T-helper 17 cell (primary cell): ENCODE results near the gene SEMA5A. TPM values are rescaled to one million over a fixed set of nuclear protein-coding genes. Genes with fewer than 3 reads are reported as not detected.

Experiments used
- ATAC-seq: fragments of 150-1000 bp; cut with Tn5 transposase; 2 replicates; pipeline ENCODE4 v1.10.0; 2021; ENCODE audit warnings: mild to moderate bottlenecking, moderate library complexity
- DNase-seq, 3 donors: peaks; one replicate each; pipeline versions ENCODE4 v3.0.0 to v3.0.0-alpha.2; 2020 to 2021
- H3K9me3 ChIP-seq: one replicate; pipeline ENCODE4 v1.7.0; 2013; ENCODE audit warnings: low read length, mild to moderate bottlenecking; ENCODE audit not compliant: control insufficient read depth, poor library complexity, severe bottlenecking
- H3K27ac Mint-ChIP-seq: one replicate; pipeline ENCODE4 v1.8.0; 2022; ENCODE audit warnings: mild to moderate bottlenecking, moderate library complexity, mixed read lengths
- H3K27me3 Mint-ChIP-seq: one replicate; pipeline ENCODE4 v1.8.0; 2022; ENCODE audit warnings: mixed read lengths
- H3K36me3 Mint-ChIP-seq: one replicate; pipeline ENCODE4 v1.8.0; 2022; ENCODE audit warnings: low read depth, mixed read lengths
- H3K4me1 Mint-ChIP-seq: one replicate; pipeline ENCODE4 v1.8.0; 2022; ENCODE audit warnings: mild to moderate bottlenecking, mixed read lengths
- H3K4me3 Mint-ChIP-seq: one replicate; pipeline ENCODE4 v1.8.0; 2022; ENCODE audit warnings: mild to moderate bottlenecking, moderate library complexity, mixed read lengths
- total RNA-seq, 4 donors: library from RNA in 2 of 4; stranded (reverse) in 2 of 4; gene quantifications; one replicate each; pipeline ENCODE4 v1.2.3 and lab custom pipeline; 2022 to 2026

SEMA5A gene
- total RNA-seq, 2 donors from 2014 or later = 0.75 to 0.94 TPM

DNA sequence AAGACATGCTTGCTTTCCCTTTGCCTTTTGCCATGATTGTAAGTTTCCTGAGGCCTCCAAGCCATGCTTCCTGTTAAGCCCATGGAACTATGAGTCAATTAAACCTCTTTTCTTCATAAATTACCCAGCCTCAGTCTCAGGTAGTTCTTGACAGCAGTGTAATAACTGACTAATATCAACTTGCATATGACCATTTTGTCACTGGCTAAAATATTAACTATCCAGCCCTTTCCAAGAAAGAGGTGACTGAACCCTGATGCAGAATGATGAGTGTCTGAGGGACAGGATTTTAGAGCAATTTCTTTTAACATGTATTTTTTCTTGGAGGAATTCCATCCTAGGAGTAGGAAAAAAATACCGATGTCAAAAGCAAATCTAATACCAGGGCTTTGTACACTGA is 266.1 kb downstream of the SEMA5A start:
- Mint-ChIP-seq H3K27me3 (no peaks in the 10 kb centered on the region), H3K4me1 (no peaks in the 10 kb centered on the region), H3K4me3 (no peak overlapping the region), H3K27ac (no peak overlapping the region), H3K36me3 (no peaks in the 10 kb centered on the region)
- ATAC-seq (no peak), DNase-seq (no peak)
- H3K9me3 ChIP-seq = peaks cover 3% of the 10 kb centered on the region

GRCh38 chr5:9278921-9279603 is 266.8 kb downstream of the SEMA5A start:
- Mint-ChIP-seq H3K36me3 (no peaks in the 10 kb centered on the region), H3K27me3 (no peaks in the 10 kb centered on the region), H3K4me3 (no peak overlapping the region), H3K27ac (no peak overlapping the region), H3K4me1 (no peaks in the 10 kb centered on the region)
- ATAC-seq (no peak), DNase-seq (no peak)
- H3K9me3 ChIP-seq = peaks cover 3% of the 10 kb centered on the region

DNA sequence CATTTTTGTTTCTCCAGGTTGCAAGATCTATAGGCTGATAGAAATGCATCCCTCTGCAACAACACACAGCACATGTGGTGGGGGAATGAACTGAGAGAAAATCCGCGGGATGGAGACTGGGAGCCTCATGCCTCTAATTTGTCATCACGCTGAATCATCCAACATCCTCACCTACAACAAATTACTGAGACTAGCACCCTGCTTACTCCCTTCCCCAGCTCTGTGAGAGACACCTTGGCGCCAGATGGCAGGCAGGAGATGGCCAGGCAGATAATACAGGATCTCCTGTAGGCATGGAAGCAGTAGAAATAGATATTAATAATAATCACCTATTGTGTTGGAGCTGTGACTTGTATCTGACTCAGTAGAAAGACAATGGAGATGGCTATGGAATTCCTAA is 276.9 kb downstream of the SEMA5A start:
- H3K4me3 Mint-ChIP-seq = no peak overlapping the region
- ATAC-seq (no peak), DNase-seq (no peak)
- no peaks in the 10 kb centered on the region for H3K9me3 ChIP-seq
- H3K4me1 Mint-ChIP-seq = no peaks in the 10 kb centered on the region
- no peaks in the 10 kb centered on the region for H3K27me3 Mint-ChIP-seq
- no peak overlapping the region for H3K27ac Mint-ChIP-seq
- no peaks in the 10 kb centered on the region for H3K36me3 Mint-ChIP-seq

DNA sequence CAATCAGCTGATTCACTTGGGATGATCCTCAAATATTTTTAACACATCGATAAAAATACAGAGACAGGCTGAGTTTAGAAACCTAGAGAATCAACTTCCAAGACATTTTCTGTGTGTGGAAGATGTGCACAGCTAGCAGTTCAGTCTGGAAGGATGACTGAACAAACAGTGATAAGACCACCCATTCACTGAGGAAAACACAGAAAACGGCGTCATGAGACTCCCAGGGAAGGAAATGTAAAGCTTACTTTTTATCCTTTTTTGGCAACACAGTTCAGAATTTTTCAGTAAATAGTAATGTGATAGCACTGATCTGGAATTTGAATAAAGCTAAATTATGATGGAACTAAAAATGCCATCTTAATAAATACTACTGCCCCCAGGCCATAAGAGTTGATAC is 277.6 kb downstream of the SEMA5A start:
- H3K36me3 Mint-ChIP-seq = no peaks in the 10 kb centered on the region

GRCh38 chr5:9265441-9266287 is 280.2 kb downstream of the SEMA5A start:
- H3K4me1 Mint-ChIP-seq = no peaks in the 10 kb centered on the region
- no peak overlapping the region for H3K4me3 Mint-ChIP-seq
- no peak for DNase-seq
- no peak for ATAC-seq
- no peak overlapping the region for H3K27ac Mint-ChIP-seq
- H3K36me3 Mint-ChIP-seq = no peaks in the 10 kb centered on the region
- H3K9me3 ChIP-seq = no peaks in the 10 kb centered on the region
- H3K27me3 Mint-ChIP-seq = no peaks in the 10 kb centered on the region

More for the DNA sequence above, 277.6 kb downstream of the SEMA5A start:
- ATAC-seq (no peak), DNase-seq (no peak)
- H3K9me3 ChIP-seq = no peaks in the 10 kb centered on the region
- H3K4me3 Mint-ChIP-seq = no peak overlapping the region
- no peaks in the 10 kb centered on the region for H3K4me1 Mint-ChIP-seq
- no peaks in the 10 kb centered on the region for H3K27me3 Mint-ChIP-seq
- no peak overlapping the region for H3K27ac Mint-ChIP-seq

- DNase-seq (no peak), ATAC-seq (no peak)
- Mint-ChIP-seq H3K27ac (no peak overlapping the region), H3K36me3 (no peaks in the 10 kb centered on the region), H3K4me1 (no peaks in the 10 kb centered on the region), H3K27me3 (no peaks in the 10 kb centered on the region), H3K4me3 (no peak overlapping the region)
- H3K9me3 ChIP-seq = no peaks in the 10 kb centered on the region
Observed at GRCh38 chr5:9264301-9264700, 281.6 kb downstream of the SEMA5A start.

- Mint-ChIP-seq H3K4me1 (no peaks in the 10 kb centered on the region), H3K36me3 (no peaks in the 10 kb centered on the region), H3K4me3 (no peak overlapping the region), H3K27ac (no peak overlapping the region), H3K27me3 (no peaks in the 10 kb centered on the region)
- ATAC-seq = no peak
- H3K9me3 ChIP-seq = no peaks in the 10 kb centered on the region
- DNase-seq = no peak
Observed at GRCh38 chr5:9263656-9264055, 282.2 kb downstream of the SEMA5A start.

- Mint-ChIP-seq H3K4me3 (no peak overlapping the region), H3K36me3 (no peaks in the 10 kb centered on the region), H3K4me1 (no peaks in the 10 kb centered on the region), H3K27me3 (no peaks in the 10 kb centered on the region), H3K27ac (no peak overlapping the region)
- H3K9me3 ChIP-seq = no peaks in the 10 kb centered on the region
- DNase-seq (no peak), ATAC-seq (no peak)
Observed at GRCh38 chr5:9251379-9251980, 294.4 kb downstream of the SEMA5A start.

- no peak for ATAC-seq
- Mint-ChIP-seq H3K4me1 (no peaks in the 10 kb centered on the region), H3K4me3 (no peak overlapping the region), H3K27ac (no peak overlapping the region), H3K36me3 (no peaks in the 10 kb centered on the region), H3K27me3 (no peaks in the 10 kb centered on the region)
- no peaks in the 10 kb centered on the region for H3K9me3 ChIP-seq
- no peak for DNase-seq
Observed at GRCh38 chr5:9249231-9249630, 296.6 kb downstream of the SEMA5A start.

DNA sequence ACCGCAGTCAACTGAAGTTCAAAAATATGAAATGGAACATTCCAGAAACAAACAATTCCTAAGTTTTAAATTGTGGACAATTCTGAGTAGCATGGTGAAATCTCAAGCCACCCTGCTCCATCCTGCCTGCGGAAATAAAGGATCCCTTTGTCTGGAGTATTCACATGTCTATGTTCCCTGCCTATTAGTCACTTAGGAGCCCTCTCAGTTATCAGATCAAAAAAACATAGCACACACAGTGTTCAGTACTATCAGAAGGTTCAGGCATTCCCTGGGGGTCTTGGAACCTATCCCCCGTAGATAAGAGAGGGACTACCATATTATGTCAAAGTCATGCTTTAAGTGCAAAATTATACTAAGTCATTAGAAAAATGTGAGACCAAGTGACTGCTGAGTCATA is 300.8 kb downstream of the SEMA5A start:
- no peaks in the 10 kb centered on the region for H3K4me1 Mint-ChIP-seq
- no peaks in the 10 kb centered on the region for H3K9me3 ChIP-seq
- ATAC-seq (no peak), DNase-seq (no peak)
- H3K4me3 Mint-ChIP-seq = no peak overlapping the region
- H3K27ac Mint-ChIP-seq = no peak overlapping the region
- H3K36me3 Mint-ChIP-seq = no peaks in the 10 kb centered on the region
- H3K27me3 Mint-ChIP-seq = no peaks in the 10 kb centered on the region

GRCh38 chr5:9244417-9244816 is 301.5 kb downstream of the SEMA5A start:
- ATAC-seq = no peak
- no peaks in the 10 kb centered on the region for H3K4me1 Mint-ChIP-seq
- no peaks in the 10 kb centered on the region for H3K9me3 ChIP-seq
- no peaks in the 10 kb centered on the region for H3K36me3 Mint-ChIP-seq
- DNase-seq = no peak
- no peaks in the 10 kb centered on the region for H3K27me3 Mint-ChIP-seq
- H3K27ac Mint-ChIP-seq = no peak overlapping the region
- no peak overlapping the region for H3K4me3 Mint-ChIP-seq

GRCh38 chr5:9241479-9242305 is 304.2 kb downstream of the SEMA5A start:
- Mint-ChIP-seq H3K27ac (no peak overlapping the region), H3K4me1 (no peaks in the 10 kb centered on the region), H3K4me3 (no peak overlapping the region), H3K27me3 (no peaks in the 10 kb centered on the region), H3K36me3 (no peaks in the 10 kb centered on the region)
- ATAC-seq = no peak
- DNase-seq = no peak
- no peaks in the 10 kb centered on the region for H3K9me3 ChIP-seq

- Mint-ChIP-seq H3K27me3 (no peaks in the 10 kb centered on the region), H3K36me3 (no peaks in the 10 kb centered on the region), H3K4me3 (no peak overlapping the region), H3K4me1 (no peaks in the 10 kb centered on the region), H3K27ac (no peak overlapping the region)
- H3K9me3 ChIP-seq = no peaks in the 10 kb centered on the region
- ATAC-seq = no peak
- DNase-seq = no peak
Observed at GRCh38 chr5:9240431-9240830, 305.4 kb downstream of the SEMA5A start.
